A549 (cell line): ENCODE data around the gene PDE12. TPM values are rescaled to one million over a fixed set of nuclear protein-coding genes. Genes with fewer than 3 reads are reported as not detected.

Experiments used
- ATAC-seq, 2 experiments: fragments of 200-7000 bp in 1 of 2; fragments of >200 bp in 1 of 2; cut with Nextera tagmentation in 1 of 2; cut with Tn5 transposase in 1 of 2; 3 replicates each; pipeline versions ENCODE4 v1.8.0 to v1.9.1; 2018 to 2020; ENCODE audit warnings: mild to moderate bottlenecking in 1 of 2, moderate library complexity in 1 of 2
- CTCF ChIA-PET: fragments of 300-600 bp; sonication (Branson Sonifier 250); formaldehyde crosslinking; extraction: SDS; loops from one replicate; lab custom pipeline; 2021; ENCODE audit warnings: antibody characterized with exemption, inconsistent platforms; lab: Yijun Ruan, JAX
- POLR2A ChIA-PET: fragments of 350-600 bp; formaldehyde crosslinking; extraction: SDS; loops from one replicate; lab custom pipeline; 2021; ENCODE audit warnings: antibody characterized with exemption, inconsistent platforms; lab: Yijun Ruan, JAX
- DNase-seq, 2 experiments: peaks; one replicate each; pipeline versions ENCODE4 v3.0.0 to v3.0.0-alpha.2; 2011 to 2016; ENCODE audit warnings: low read depth in 1 of 2, low spot score in 1 of 2
- FAIRE-seq: peaks from 2 replicates; lab custom pipeline; 2011; peaks lifted over from hg19 to GRCh38; lab: Jason Lieb, UNC
- H3K27ac ChIP-seq, 2 experiments: fragments of >200 bp; sonication (Bioruptor Twin); formaldehyde crosslinking; 3 replicates each; pipeline ENCODE4 v1.5.1; 2016 to 2017
- H3K4me1 ChIP-seq: fragments of >200 bp; sonication (Bioruptor Twin); formaldehyde crosslinking; 3 replicates; pipeline ENCODE4 v1.6.1; 2016
- H3K4me2 ChIP-seq: fragments of >200 bp; sonication (Bioruptor Twin); formaldehyde crosslinking; 3 replicates; pipeline ENCODE4 v1.6.1; 2016
- H3K4me3 ChIP-seq: fragments of >200 bp; sonication (Bioruptor Twin); formaldehyde crosslinking; 3 replicates; pipeline ENCODE4 v1.5.1; 2016
- H3K9me3 ChIP-seq: fragments of >200 bp; sonication (Bioruptor Twin); formaldehyde crosslinking; 3 replicates; pipeline ENCODE4 v1.6.1; 2016
- CBX2 ChIP-seq: fragments of 200-600 bp; sonication (generic); IDR thresholded peaks from 2 replicates; pipeline ENCODE4 v1.6.1; 2016; ENCODE audit warnings: low read depth, mild to moderate bottlenecking, borderline replicate concordance
- CBX8 ChIP-seq: fragments of 200-600 bp; sonication (generic); IDR thresholded peaks from 2 replicates; pipeline ENCODE4 v1.6.1; 2016
- CEBPB ChIP-seq, 2 experiments: fragments of >200 bp in 1 of 2; sonication (Bioruptor Twin) in 1 of 2; formaldehyde crosslinking in 1 of 2; IDR thresholded peaks; 2 replicates each; pipeline ENCODE4 v1.6.1; 2012 to 2016
- CTCF ChIP-seq: fragments of >200 bp; sonication (Bioruptor Twin); formaldehyde crosslinking; IDR thresholded peaks from 3 replicates; pipeline ENCODE4 v1.5.1; 2016
- ELK1 ChIP-seq: fragments of 150-350 bp; IDR thresholded peaks from 2 replicates; pipeline ENCODE4 v1.6.1; 2014; ENCODE audit warnings: low read depth, mild to moderate bottlenecking, low read length
- FOSB ChIP-seq: fragments of 250-450 bp; sonication (Bioruptor Pico); IDR thresholded peaks from 2 replicates; pipeline ENCODE4 v1.5.0; 2020; ENCODE audit warnings: mild to moderate bottlenecking, moderate library complexity
- FOXS1 ChIP-seq: fragments of 250-450 bp; sonication (Bioruptor Pico); IDR thresholded peaks from 2 replicates; pipeline ENCODE4 v1.5.0; 2020; ENCODE audit warnings: mild to moderate bottlenecking, moderate library complexity
- GATA3 ChIP-seq: IDR thresholded peaks from 2 replicates; pipeline ENCODE4 v1.6.1; 2012; ENCODE audit warnings: borderline replicate concordance
- HES2 ChIP-seq: fragments of >200 bp; sonication (Bioruptor Twin); formaldehyde crosslinking; IDR thresholded peaks from 2 replicates; pipeline ENCODE4 v1.6.1; 2016
- HMGXB4 ChIP-seq: fragments of 250-450 bp; sonication (Bioruptor Pico); IDR thresholded peaks from 2 replicates; pipeline ENCODE4 v1.5.0; 2021; ENCODE audit warnings: mild to moderate bottlenecking, moderate library complexity, borderline replicate concordance
- HOXA7 ChIP-seq: fragments of 250-450 bp; sonication (Bioruptor Pico); IDR thresholded peaks from 2 replicates; pipeline ENCODE4 v1.5.0; 2020; ENCODE audit warnings: mild to moderate bottlenecking, moderate library complexity
- HOXB5 ChIP-seq: fragments of 250-450 bp; sonication (Bioruptor Pico); IDR thresholded peaks from 2 replicates; pipeline ENCODE4 v1.5.0; 2020; ENCODE audit warnings: mild to moderate bottlenecking, moderate library complexity
- KDM1A ChIP-seq: fragments of 200-600 bp; sonication (generic); IDR thresholded peaks from 2 replicates; pipeline ENCODE4 v1.6.1; 2016; ENCODE audit warnings: low read depth, mild to moderate bottlenecking
- KDM5A ChIP-seq: fragments of 200-600 bp; sonication (generic); IDR thresholded peaks from 2 replicates; pipeline ENCODE4 v1.6.1; 2016; ENCODE audit warnings: antibody characterized with exemption, mild to moderate bottlenecking
- MAFK ChIP-seq: fragments of 450-650 bp; IDR thresholded peaks from 2 replicates; pipeline ENCODE4 v1.6.1; 2014; ENCODE audit not compliant: partially characterized antibody
- MAX ChIP-seq: IDR thresholded peaks from 2 replicates; pipeline ENCODE4 v1.6.1; 2012
- MYC ChIP-seq: IDR thresholded peaks from 2 replicates; pipeline ENCODE4 v1.6.1; 2012; ENCODE audit warnings: mild to moderate bottlenecking, inconsistent platforms, low read length, improper control_type of control experiment, borderline replicate concordance
- NFE2L2 ChIP-seq: fragments of 150-350 bp; conservative IDR thresholded peaks from 2 replicates; pipeline ENCODE4 v1.6.1; 2014; ENCODE audit warnings: low read length
- NPAS2 ChIP-seq: fragments of 250-450 bp; sonication (Bioruptor Pico); IDR thresholded peaks from 2 replicates; pipeline ENCODE4 v1.8.0; 2022; ENCODE audit warnings: mild to moderate bottlenecking, moderate library complexity, borderline replicate concordance
- PHF8 ChIP-seq: fragments of 200-600 bp; sonication (generic); IDR thresholded peaks from 2 replicates; pipeline ENCODE4 v1.6.1; 2016; ENCODE audit warnings: low read depth, mild to moderate bottlenecking, antibody characterized with exemption, moderate library complexity, borderline replicate concordance
- POLR2A ChIP-seq: IDR thresholded peaks from 2 replicates; pipeline ENCODE4 v1.6.1; 2012; ENCODE audit warnings: mild to moderate bottlenecking, low read length
- POLR2AphosphoS2 ChIP-seq: conservative IDR thresholded peaks from 2 replicates; pipeline ENCODE4 v1.6.1; 2012; ENCODE audit warnings: low read length, improper control_type of control experiment, inconsistent platforms
- REST ChIP-seq: fragments of 200-600 bp; sonication (generic); IDR thresholded peaks from 2 replicates; pipeline ENCODE4 v1.6.1; 2016; ENCODE audit warnings: antibody characterized with exemption, mild to moderate bottlenecking, moderate library complexity
- RFX5 ChIP-seq: fragments of 450-650 bp; IDR thresholded peaks from 2 replicates; pipeline ENCODE4 v1.7.1; 2014; ENCODE audit warnings: antibody characterized with exemption, mild to moderate bottlenecking, moderate library complexity
- RNF2 ChIP-seq: fragments of 200-600 bp; sonication (generic); IDR thresholded peaks from 2 replicates; pipeline ENCODE4 v1.6.1; 2016; ENCODE audit warnings: low read depth, mild to moderate bottlenecking, antibody characterized with exemption, moderate library complexity, borderline replicate concordance
- SMC3 ChIP-seq: fragments of >200 bp; sonication (Bioruptor Twin); formaldehyde crosslinking; IDR thresholded peaks from 3 replicates; pipeline ENCODE4 v1.6.1; 2018; ENCODE audit warnings: inconsistent platforms
- USF2 ChIP-seq: fragments of 450-650 bp; IDR thresholded peaks from 2 replicates; pipeline ENCODE4 v1.6.1; 2014; ENCODE audit warnings: antibody characterized with exemption
- ZC3H11A ChIP-seq: fragments of 450-650 bp; IDR thresholded peaks from 2 replicates; pipeline ENCODE4 v1.6.1; 2014; ENCODE audit warnings: antibody characterized with exemption, mild to moderate bottlenecking
- ZNF302 ChIP-seq: fragments of 250-450 bp; sonication (Bioruptor Pico); IDR thresholded peaks from 2 replicates; pipeline ENCODE4 v1.9.0; 2021; ENCODE audit warnings: inconsistent platforms, mild to moderate bottlenecking, moderate library complexity
- ZSCAN20 ChIP-seq: fragments of 250-450 bp; sonication (Bioruptor Pico); IDR thresholded peaks from 2 replicates; pipeline ENCODE4 v1.8.0; 2022; ENCODE audit warnings: mild to moderate bottlenecking, moderate library complexity
- WGBS: methylation state at CpG from one replicate; pipeline ENCODE4 v1.1.6; 2017; ENCODE audit errors: missing lambda C conversion rate; 5-methylcytosine and 5-hydroxymethylcytosine counted together
- polyA minus RNA-seq: library from RNA; depleted of rRNA, polyadenylated mRNA; stranded (reverse); fragments of >200 nt; gene quantifications from 2 replicates; pipeline ENCODE4 v1.2.3, GENCODE V29; 2011; rRNA and poly(A)+ RNA removed
- polyA plus RNA-seq, 4 experiments: library from polyadenylated mRNA; depleted of rRNA in 3 of 4; stranded (reverse); fragments of >200 nt; fragmentation: RNase III in 1 of 4; extraction: RNeasy Plus Mini Kit Qiagen cat#74134 plus additional on column Dnase treatment in 1 of 4; gene quantifications; 2 replicates in 3 of 4; 3 replicates in 1 of 4; pipeline ENCODE4 v1.2.3, GENCODE V29; 2011 to 2017

PDE12 gene
- 12.9 and 14.4 TPM in 2 replicates for polyA plus RNA-seq (2011; rRNA removed)
- polyA plus RNA-seq (2012; cell fraction: cytosol; rRNA removed), result 10.2 and 13.0 TPM in 2 replicates
- 10.0 and 14.0 TPM in 2 replicates for polyA plus RNA-seq (2012; cell fraction: nucleus; rRNA removed)
- 12.6 to 12.9 TPM (median 12.7 TPM) in 3 replicates for polyA plus RNA-seq (2017; fragmentation: RNase III; extraction: RNeasy Plus Mini Kit Qiagen cat#74134 plus additional on column Dnase treatment)
- 34.2 and 35.3 TPM in 2 replicates for polyA minus RNA-seq

GRCh38 chr3:57555738-57556458 lies at the start of gene PDE12:
TSS of gene PDE12 (plus strand) at chr3:57556274. CDS start at chr3:57556380, 106 bp downstream.
- FAIRE-seq (no peak), ATAC-seq (peak; percentile 95 to 97), DNase-seq (peak; percentile 72 to 93)
- peak within 1 kb of the TSS; percentile 73 for H3K4me2 ChIP-seq
- H3K4me1 ChIP-seq, result peaks cover 13% of the 10 kb centered on the region; the same call in 2 of the 3 replicates
- H3K27ac ChIP-seq, result peak within 1 kb of the TSS; percentile 82 to 87
- ChIA-PET CTCF (interaction anchor here (0.9 to 2.4 kb wide), 3 partner anchors 12 to 297 kb away, joined by 3 to 11 read pairs (median 3); no protein-coding TSS in a partner anchor), POLR2A (interaction anchor here (0.7 to 1.8 kb wide), 7 partner anchors 10 to 327 kb away, joined by 3 to 17 read pairs (median 3); partner anchors contain the start of gene ARF4)
- H3K9me3 ChIP-seq, result no peaks in the 10 kb centered on the region
- WGBS, result 4% methylated on average over 26 of the region's 54 CpGs
- peak within 1 kb of the TSS; percentile 69 for H3K4me3 ChIP-seq
- TF ChIP-seq REST, result peak; percentile 87
- no peak for TF ChIP-seq FOSB (CRISPR knock-in tag)
- TF ChIP-seq ELK1, result no peak
- TF ChIP-seq NPAS2 (CRISPR knock-in tag), result peak; percentile 89; the same call in 1 of the 2 replicates
- no peak for TF ChIP-seq POLR2AphosphoS2
- no peak for TF ChIP-seq HMGXB4 (CRISPR knock-in tag)
- no peak for TF ChIP-seq ZC3H11A
- TF ChIP-seq CBX2, result no peak
- peak; percentile 51 for TF ChIP-seq POLR2A
- no peak for TF ChIP-seq ZNF302 (CRISPR knock-in tag)
- no peak for TF ChIP-seq HES2
- TF ChIP-seq FOXS1 (CRISPR knock-in tag), result no peak
- TF ChIP-seq KDM5A, result no peak
- no peak for TF ChIP-seq CTCF
- TF ChIP-seq RFX5, result no peak
- TF ChIP-seq HOXA7 (CRISPR knock-in tag), result no peak
- TF ChIP-seq USF2, result peak; percentile 92
- TF ChIP-seq ZSCAN20 (CRISPR knock-in tag), result no peak
- TF ChIP-seq HOXB5 (CRISPR knock-in tag), result no peak
- TF ChIP-seq NFE2L2, result no peak
- TF ChIP-seq RNF2, result no peak
- no peak for TF ChIP-seq CEBPB (IDR thresholded peaks at IDR 0.05)
- TF ChIP-seq MYC, result peak; percentile 70; the same call in 1 of the 2 replicates
- peak; percentile 99 for TF ChIP-seq MAX
- TF ChIP-seq GATA3, result no peak; the same call in 1 of the 2 replicates
- TF ChIP-seq SMC3, result no peak
- TF ChIP-seq MAFK, result no peak
- no peak for TF ChIP-seq CBX8
- no peak for TF ChIP-seq KDM1A
- TF ChIP-seq PHF8, result peak; percentile 83; the same call in 1 of the 2 replicates
